Measurements from ENCODE around the gene LEKR1.

Gene LEKR1

GRCh38 chr3:157065201-157065600, 239.0 kb downstream of the LEKR1 start:
- H3K9ac ChIP-seq (ENCODE audit: low read length), result no peak overlapping the region
- H3K36me3 ChIP-seq (ENCODE audit: control insufficient read depth, low read depth, low read length), result no peaks in the 10 kb centered on the region
- H3K4me3 ChIP-seq (ENCODE audit: low read length), result peak overlapping the region; percentile 7
- no peak overlapping the region for H3K27ac ChIP-seq (ENCODE audit: low read length)
- H3K9me3 ChIP-seq (ENCODE audit: control insufficient read depth, low read depth, low read length), result no peaks in the 10 kb centered on the region
- peaks cover 30% of the 10 kb centered on the region for H3K27me3 ChIP-seq (ENCODE audit: control insufficient read depth, insufficient read depth, low read length)
- H3K4me1 ChIP-seq (ENCODE audit: control insufficient read depth, low read depth, low read length), result peaks cover 23% of the 10 kb centered on the region

GRCh38 chr3:157066335-157067098, 240.4 kb downstream of the LEKR1 start:
- Histone ChIP-seq H3K27me3 (ENCODE audit: control insufficient read depth, insufficient read depth, low read length) (peaks cover 30% of the 10 kb centered on the region), H3K4me3 (ENCODE audit: low read length) (no peak overlapping the region), H3K27ac (ENCODE audit: low read length) (no peak overlapping the region), H3K36me3 (ENCODE audit: control insufficient read depth, low read depth, low read length) (no peaks in the 10 kb centered on the region), H3K9ac (ENCODE audit: low read length) (no peak overlapping the region), H3K4me1 (ENCODE audit: control insufficient read depth, low read depth, low read length) (peaks cover 23% of the 10 kb centered on the region), H3K9me3 (ENCODE audit: control insufficient read depth, low read depth, low read length) (no peaks in the 10 kb centered on the region)

- no peak overlapping the region for H3K27ac ChIP-seq (ENCODE audit: low read length)
- no peaks in the 10 kb centered on the region for H3K36me3 ChIP-seq (ENCODE audit: control insufficient read depth, low read depth, low read length)
Observed at GRCh38 chr3:157067114-157067513, 241.0 kb downstream of the LEKR1 start.

GRCh38 chr3:157069406-157069805, 243.3 kb downstream of the LEKR1 start:
- H3K4me1 ChIP-seq (ENCODE audit: control insufficient read depth, low read depth, low read length), result peaks cover 16% of the 10 kb centered on the region
- peaks cover 19% of the 10 kb centered on the region for H3K27me3 ChIP-seq (ENCODE audit: control insufficient read depth, insufficient read depth, low read length)
- H3K36me3 ChIP-seq (ENCODE audit: control insufficient read depth, low read depth, low read length), result no peaks in the 10 kb centered on the region
- no peak overlapping the region for H3K9ac ChIP-seq (ENCODE audit: low read length)
- no peak overlapping the region for H3K4me3 ChIP-seq (ENCODE audit: low read length)
- no peak overlapping the region for H3K27ac ChIP-seq (ENCODE audit: low read length)
- H3K9me3 ChIP-seq (ENCODE audit: control insufficient read depth, low read depth, low read length), result no peaks in the 10 kb centered on the region

More at GRCh38 chr3:157067114-157067513, 241.0 kb downstream of the LEKR1 start:
- Histone ChIP-seq H3K4me3 (ENCODE audit: low read length) (no peak overlapping the region), H3K9me3 (ENCODE audit: control insufficient read depth, low read depth, low read length) (no peaks in the 10 kb centered on the region), H3K27me3 (ENCODE audit: control insufficient read depth, insufficient read depth, low read length) (peaks cover 30% of the 10 kb centered on the region), H3K4me1 (ENCODE audit: control insufficient read depth, low read depth, low read length) (peaks cover 23% of the 10 kb centered on the region), H3K9ac (ENCODE audit: low read length) (no peak overlapping the region)

GRCh38 chr3:157069846-157070677, 243.9 kb downstream of the LEKR1 start:
- Histone ChIP-seq H3K36me3 (ENCODE audit: control insufficient read depth, low read depth, low read length) (no peaks in the 10 kb centered on the region), H3K9ac (ENCODE audit: low read length) (no peak overlapping the region), H3K4me3 (ENCODE audit: low read length) (no peak overlapping the region), H3K4me1 (ENCODE audit: control insufficient read depth, low read depth, low read length) (peaks cover 10% of the 10 kb centered on the region), H3K27ac (ENCODE audit: low read length) (no peak overlapping the region), H3K9me3 (ENCODE audit: control insufficient read depth, low read depth, low read length) (no peaks in the 10 kb centered on the region), H3K27me3 (ENCODE audit: control insufficient read depth, insufficient read depth, low read length) (peaks cover 13% of the 10 kb centered on the region)

GRCh38 chr3:157070678-157070999, 244.5 kb downstream of the LEKR1 start:
- Histone ChIP-seq H3K4me3 (ENCODE audit: low read length) (no peak overlapping the region), H3K36me3 (ENCODE audit: control insufficient read depth, low read depth, low read length) (no peaks in the 10 kb centered on the region), H3K9ac (ENCODE audit: low read length) (no peak overlapping the region), H3K9me3 (ENCODE audit: control insufficient read depth, low read depth, low read length) (no peaks in the 10 kb centered on the region), H3K27ac (ENCODE audit: low read length) (no peak overlapping the region), H3K27me3 (ENCODE audit: control insufficient read depth, insufficient read depth, low read length) (peaks cover 13% of the 10 kb centered on the region), H3K4me1 (ENCODE audit: control insufficient read depth, low read depth, low read length) (peaks cover 8% of the 10 kb centered on the region)

GRCh38 chr3:157071744-157072525, 245.8 kb downstream of the LEKR1 start:
- no peaks in the 10 kb centered on the region for H3K36me3 ChIP-seq (ENCODE audit: control insufficient read depth, low read depth, low read length)
- no peaks in the 10 kb centered on the region for H3K27me3 ChIP-seq (ENCODE audit: control insufficient read depth, insufficient read depth, low read length)
- no peak overlapping the region for H3K27ac ChIP-seq (ENCODE audit: low read length)
- no peaks in the 10 kb centered on the region for H3K9me3 ChIP-seq (ENCODE audit: control insufficient read depth, low read depth, low read length)
- peaks cover 7% of the 10 kb centered on the region for H3K4me1 ChIP-seq (ENCODE audit: control insufficient read depth, low read depth, low read length)
- no peak overlapping the region for H3K4me3 ChIP-seq (ENCODE audit: low read length)
- no peak overlapping the region for H3K9ac ChIP-seq (ENCODE audit: low read length)

- peaks cover 7% of the 10 kb centered on the region for H3K4me1 ChIP-seq (ENCODE audit: control insufficient read depth, low read depth, low read length)
- H3K27ac ChIP-seq (ENCODE audit: low read length), result no peak overlapping the region
Observed at GRCh38 chr3:157073810-157074209, 247.7 kb downstream of the LEKR1 start.

GRCh38 chr3:157074490-157074889, 248.3 kb downstream of the LEKR1 start:
- H3K9ac ChIP-seq (ENCODE audit: low read length), result no peak overlapping the region
- H3K4me3 ChIP-seq (ENCODE audit: low read length), result no peak overlapping the region
- peaks cover 7% of the 10 kb centered on the region for H3K4me1 ChIP-seq (ENCODE audit: control insufficient read depth, low read depth, low read length)
- H3K36me3 ChIP-seq (ENCODE audit: control insufficient read depth, low read depth, low read length), result no peaks in the 10 kb centered on the region
- no peak overlapping the region for H3K27ac ChIP-seq (ENCODE audit: low read length)
- no peaks in the 10 kb centered on the region for H3K27me3 ChIP-seq (ENCODE audit: control insufficient read depth, insufficient read depth, low read length)
- no peaks in the 10 kb centered on the region for H3K9me3 ChIP-seq (ENCODE audit: control insufficient read depth, low read depth, low read length)

More at GRCh38 chr3:157073810-157074209, 247.7 kb downstream of the LEKR1 start:
- H3K4me3 ChIP-seq (ENCODE audit: low read length), result no peak overlapping the region
- no peaks in the 10 kb centered on the region for H3K9me3 ChIP-seq (ENCODE audit: control insufficient read depth, low read depth, low read length)
- H3K36me3 ChIP-seq (ENCODE audit: control insufficient read depth, low read depth, low read length), result no peaks in the 10 kb centered on the region
- H3K27me3 ChIP-seq (ENCODE audit: control insufficient read depth, insufficient read depth, low read length), result no peaks in the 10 kb centered on the region
- no peak overlapping the region for H3K9ac ChIP-seq (ENCODE audit: low read length)

- H3K27ac ChIP-seq (ENCODE audit: low read length), result no peak overlapping the region
- H3K9ac ChIP-seq (ENCODE audit: low read length), result no peak overlapping the region
- peaks cover 7% of the 10 kb centered on the region for H3K4me1 ChIP-seq (ENCODE audit: control insufficient read depth, low read depth, low read length)
- H3K27me3 ChIP-seq (ENCODE audit: control insufficient read depth, insufficient read depth, low read length), result no peaks in the 10 kb centered on the region
- no peaks in the 10 kb centered on the region for H3K36me3 ChIP-seq (ENCODE audit: control insufficient read depth, low read depth, low read length)
- H3K9me3 ChIP-seq (ENCODE audit: control insufficient read depth, low read depth, low read length), result no peaks in the 10 kb centered on the region
- H3K4me3 ChIP-seq (ENCODE audit: low read length), result no peak overlapping the region
Observed at GRCh38 chr3:157074981-157075380, 248.8 kb downstream of the LEKR1 start.

- no peak overlapping the region for H3K4me3 ChIP-seq (ENCODE audit: low read length)
- H3K9me3 ChIP-seq (ENCODE audit: control insufficient read depth, low read depth, low read length), result no peaks in the 10 kb centered on the region
- no peaks in the 10 kb centered on the region for H3K27me3 ChIP-seq (ENCODE audit: control insufficient read depth, insufficient read depth, low read length)
- peaks cover 7% of the 10 kb centered on the region for H3K4me1 ChIP-seq (ENCODE audit: control insufficient read depth, low read depth, low read length)
- H3K27ac ChIP-seq (ENCODE audit: low read length), result no peak overlapping the region
- H3K9ac ChIP-seq (ENCODE audit: low read length), result no peak overlapping the region
- no peaks in the 10 kb centered on the region for H3K36me3 ChIP-seq (ENCODE audit: control insufficient read depth, low read depth, low read length)
Observed at GRCh38 chr3:157075693-157076420, 249.7 kb downstream of the LEKR1 start.
